Measurements from ENCODE around the gene L3MBTL4.

- TF ChIP-seq POLR2A (IDR thresholded peaks at IDR 0.05) = no peak
- TF ChIP-seq, protein P1, sequence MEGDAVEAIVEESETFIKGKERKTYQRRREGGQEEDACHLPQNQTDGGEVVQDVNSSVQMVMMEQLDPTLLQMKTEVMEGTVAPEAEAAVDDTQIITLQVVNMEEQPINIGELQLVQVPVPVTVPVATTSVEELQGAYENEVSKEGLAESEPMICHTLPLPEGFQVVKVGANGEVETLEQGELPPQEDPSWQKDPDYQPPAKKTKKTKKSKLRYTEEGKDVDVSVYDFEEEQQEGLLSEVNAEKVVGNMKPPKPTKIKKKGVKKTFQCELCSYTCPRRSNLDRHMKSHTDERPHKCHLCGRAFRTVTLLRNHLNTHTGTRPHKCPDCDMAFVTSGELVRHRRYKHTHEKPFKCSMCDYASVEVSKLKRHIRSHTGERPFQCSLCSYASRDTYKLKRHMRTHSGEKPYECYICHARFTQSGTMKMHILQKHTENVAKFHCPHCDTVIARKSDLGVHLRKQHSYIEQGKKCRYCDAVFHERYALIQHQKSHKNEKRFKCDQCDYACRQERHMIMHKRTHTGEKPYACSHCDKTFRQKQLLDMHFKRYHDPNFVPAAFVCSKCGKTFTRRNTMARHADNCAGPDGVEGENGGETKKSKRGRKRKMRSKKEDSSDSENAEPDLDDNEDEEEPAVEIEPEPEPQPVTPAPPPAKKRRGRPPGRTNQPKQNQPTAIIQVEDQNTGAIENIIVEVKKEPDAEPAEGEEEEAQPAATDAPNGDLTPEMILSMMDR (IDR thresholded peaks at IDR 0.05) = no peak
Measured at GRCh38 chr18:6396276-6396675, 18.4 kb downstream of the L3MBTL4 start.

All from adrenal gland (tissue), 5 donors.